Activated gamma-delta T cell (primary cell): Measurements from ENCODE around the gene DDI2.
"Not testable (repeated sequence)": the region's sequence is repeated elsewhere in the genome, so short reads cannot be mapped to it uniquely, and the experiment has no call there.

Experiments used
- DNase-seq: peaks from one replicate; lab custom pipeline; 2025; lab: John Stamatoyannopoulos, UW
- total RNA-seq, 2 donors: gene quantifications; one replicate each; lab custom pipeline; 2026; lab: John Stamatoyannopoulos, UW

The DDI2 gene
- total RNA-seq = 174 to 185 reads per million in 2 donors

DNA sequence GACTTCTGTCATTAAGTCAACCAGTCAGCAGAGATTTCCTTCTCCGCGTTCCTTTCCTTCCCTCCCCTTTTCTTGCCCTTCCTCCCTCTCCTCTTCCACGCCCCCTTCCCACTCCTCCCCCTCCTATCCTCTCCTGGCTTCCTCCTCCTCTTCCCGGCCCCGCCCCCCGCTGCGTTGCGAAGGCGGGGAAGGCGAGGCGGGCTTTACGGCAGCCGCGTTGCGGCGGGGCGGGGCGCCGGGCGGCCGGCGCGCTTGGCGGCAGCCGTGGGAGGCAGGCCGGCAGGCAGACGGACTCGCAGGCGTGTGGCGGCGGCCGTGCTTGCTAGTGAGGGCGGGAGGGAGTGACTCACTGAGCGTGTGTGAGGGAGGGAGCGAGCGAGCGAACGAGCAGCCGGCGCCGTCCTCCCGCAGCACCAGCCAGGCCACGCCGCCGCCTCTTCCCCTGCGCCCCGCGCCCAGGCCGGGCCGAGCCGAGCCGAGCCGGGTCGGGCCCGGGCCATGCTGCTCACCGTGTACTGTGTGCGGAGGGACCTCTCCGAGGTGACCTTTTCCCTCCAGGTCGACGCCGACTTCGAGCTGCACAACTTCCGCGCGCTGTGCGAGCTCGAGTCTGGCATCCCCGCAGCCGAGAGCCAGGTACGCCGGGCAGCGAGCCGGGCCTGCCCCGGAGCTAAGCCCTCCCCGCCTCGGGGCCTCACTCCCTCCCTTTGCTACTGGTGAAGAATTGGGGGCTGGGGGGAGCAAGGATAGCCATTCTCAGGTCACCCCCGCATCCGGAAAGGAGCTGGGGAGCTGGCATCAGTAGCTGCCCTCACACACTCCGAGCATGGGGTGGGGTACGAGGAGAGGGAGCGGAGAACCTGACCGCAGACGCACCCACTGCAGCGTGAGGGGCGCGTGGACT, at the start of gene DDI2:
DDI2 (plus strand) TSS at position 286 of the 904 bp plus-strand sequence; CDS start at position 499, 213 bp downstream.
- DNase-seq = peak; percentile 95

- DNase-seq = no peak
These were observed 48.7 kb upstream of the DDI2 start for GRCh38 chr1:15568387-15569073.

DNA sequence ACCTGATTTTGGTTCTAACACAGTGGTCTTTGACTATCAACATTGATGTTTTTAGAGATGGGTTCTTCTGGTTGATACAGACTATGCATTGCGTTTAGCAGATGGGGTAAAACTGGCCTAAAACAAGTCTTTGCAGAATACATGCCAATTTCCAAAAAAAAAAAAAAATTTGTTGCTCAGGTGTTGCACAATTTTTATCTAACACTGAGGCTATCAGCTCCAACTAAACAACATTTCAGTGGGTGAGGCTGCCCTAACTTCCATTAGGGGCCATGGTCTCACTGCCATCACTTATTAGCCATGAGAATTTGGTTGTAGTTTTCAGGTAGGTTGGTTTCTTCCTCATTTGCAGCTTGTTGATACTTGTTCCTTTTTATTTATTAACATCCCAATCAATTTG, 46.4 kb upstream of the DDI2 start:
- DNase-seq = no peak

GRCh38 chr1:15571266-15571665, 46.0 kb upstream of the DDI2 start:
- no peak for DNase-seq

DNA sequence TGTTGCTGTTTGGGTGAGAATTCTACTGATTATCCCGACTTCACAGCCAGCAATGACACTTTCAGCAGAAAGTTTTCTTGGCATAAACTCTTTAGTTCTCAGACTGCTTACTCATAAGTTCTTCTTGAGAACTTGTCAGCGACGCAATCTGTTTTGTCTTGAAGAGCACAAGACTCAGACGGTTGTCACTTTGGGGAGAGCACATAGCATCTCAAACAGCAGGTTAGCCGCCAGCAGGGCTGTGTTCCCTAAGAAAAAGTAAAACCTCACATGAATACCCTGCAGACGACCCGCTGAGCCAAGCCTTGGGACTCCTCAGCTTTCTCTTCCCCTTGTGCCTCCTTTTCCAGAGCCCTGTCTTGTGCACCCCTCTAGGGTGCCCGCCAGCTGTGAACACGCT, 43.8 kb upstream of the DDI2 start:
- no peak for DNase-seq

- DNase-seq = no peak
These were observed 42.5 kb upstream of the DDI2 start for GRCh38 chr1:15574741-15575140.

DNA sequence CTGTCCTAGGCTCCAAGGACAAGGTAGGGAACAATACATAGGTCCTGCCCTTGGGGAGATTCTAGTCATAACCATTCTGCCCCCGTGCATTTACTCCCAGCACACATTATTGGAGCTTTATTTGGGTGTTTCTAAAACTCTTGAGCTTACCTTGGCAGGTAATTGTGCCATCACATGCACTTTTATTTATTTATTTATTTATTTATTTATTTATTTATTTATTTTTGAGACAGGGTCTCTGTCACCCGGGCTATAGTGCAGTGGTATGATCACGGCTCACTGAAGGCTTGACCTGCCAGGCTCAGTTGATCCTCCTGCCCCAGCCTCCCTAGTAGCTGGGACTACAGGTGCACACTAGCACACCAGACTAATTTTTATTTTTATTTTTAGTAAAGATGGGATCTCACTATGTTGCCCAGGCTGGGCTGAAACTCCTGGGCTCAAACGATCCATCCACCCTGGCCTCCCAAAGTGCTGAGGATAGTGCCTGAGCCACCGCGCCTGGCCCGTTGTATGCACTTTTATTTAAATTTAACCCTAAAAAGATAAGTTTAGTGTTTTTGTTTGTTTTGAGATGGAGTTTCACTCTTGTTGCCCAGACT, 41.6 kb upstream of the DDI2 start:
- DNase-seq = no peak

GRCh38 chr1:15577691-15578090, 39.6 kb upstream of the DDI2 start:
- no peak for DNase-seq

- DNase-seq = no peak
These were observed 38.2 kb upstream of the DDI2 start for GRCh38 chr1:15578921-15579682.

DNA sequence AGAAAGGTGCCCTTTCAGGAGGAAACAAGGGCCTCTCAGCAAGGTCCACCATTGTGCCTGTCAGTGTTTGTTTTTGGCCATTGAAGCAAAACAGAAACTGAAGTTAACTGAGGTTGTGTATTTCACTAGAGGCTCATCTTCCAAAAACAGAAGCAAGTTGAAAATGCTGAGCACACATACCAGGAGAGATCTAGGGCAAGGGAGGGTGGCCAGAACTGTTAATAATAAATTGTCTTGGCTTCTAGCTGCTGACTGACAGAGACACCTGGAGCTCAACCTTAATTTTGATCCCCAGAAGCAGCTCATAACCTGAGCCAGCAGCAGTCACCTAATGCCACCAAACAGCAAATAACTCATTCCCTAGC, 37.6 kb upstream of the DDI2 start:
- DNase-seq = no peak

DNA sequence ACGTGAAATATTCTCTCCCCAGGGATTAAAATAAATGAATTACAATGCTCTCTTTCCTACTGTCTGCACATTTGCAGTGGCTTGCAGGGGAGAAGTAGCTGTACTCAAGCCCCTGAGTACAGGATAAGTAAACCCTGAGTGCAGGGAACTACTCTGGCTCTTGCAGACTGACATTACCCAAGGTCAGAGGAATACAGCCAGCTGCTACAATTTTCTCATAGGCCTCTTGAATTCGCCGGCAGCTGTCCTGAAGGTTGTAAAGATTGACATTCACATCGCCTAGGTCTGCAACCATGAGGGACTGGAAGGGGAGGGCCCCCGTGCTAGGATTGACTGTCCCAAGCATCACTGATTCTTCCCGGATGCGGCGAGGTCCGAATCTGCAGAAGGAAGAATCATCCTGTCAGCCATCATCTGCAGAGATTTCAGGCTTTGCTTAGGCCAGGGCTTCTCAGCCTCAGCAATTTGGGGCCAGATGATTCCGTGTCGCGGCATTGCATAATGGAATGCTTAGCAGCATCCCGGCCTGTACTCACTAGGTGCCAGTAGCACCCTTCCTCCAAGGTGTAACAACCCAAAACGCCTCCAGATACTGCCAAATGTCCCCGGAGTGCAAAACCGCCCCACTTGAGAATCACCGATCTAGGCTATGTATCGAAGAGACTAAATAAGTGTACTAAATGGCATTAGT, 34.1 kb upstream of the DDI2 start:
- DNase-seq = no peak

GRCh38 chr1:15584489-15585363, 32.5 kb upstream of the DDI2 start, which contains the start of gene AGMAT:
TSS of gene AGMAT (minus strand) at chr1:15585051. CDS start at chr1:15584967, 84 bp downstream.
- peak; percentile 33 for DNase-seq

- no peak for DNase-seq
These were observed 25.0 kb upstream of the DDI2 start for GRCh38 chr1:15592285-15592684.

GRCh38 chr1:15595809-15596617, 21.2 kb upstream of the DDI2 start:
- DNase-seq = no peak

DNA sequence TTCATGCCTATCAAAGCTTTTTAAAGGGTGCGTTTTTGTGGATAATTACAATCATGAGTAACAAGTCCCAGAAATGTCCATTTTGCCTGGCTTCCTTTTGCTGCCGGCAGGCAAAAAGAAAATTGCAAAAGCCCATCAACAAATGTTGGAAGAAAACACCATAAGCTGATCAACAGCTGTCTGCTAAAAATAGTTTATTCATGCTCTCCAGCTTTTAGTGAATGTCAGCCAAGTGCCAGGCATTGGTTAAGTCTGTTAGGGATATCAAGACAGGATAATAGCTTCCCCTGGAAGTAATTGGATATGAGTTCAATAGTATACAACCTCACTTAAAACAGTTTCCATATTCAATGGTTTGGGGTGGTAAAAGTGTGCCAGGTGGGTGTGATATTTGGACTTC, 18.8 kb upstream of the DDI2 start:
- DNase-seq = no peak

DNA sequence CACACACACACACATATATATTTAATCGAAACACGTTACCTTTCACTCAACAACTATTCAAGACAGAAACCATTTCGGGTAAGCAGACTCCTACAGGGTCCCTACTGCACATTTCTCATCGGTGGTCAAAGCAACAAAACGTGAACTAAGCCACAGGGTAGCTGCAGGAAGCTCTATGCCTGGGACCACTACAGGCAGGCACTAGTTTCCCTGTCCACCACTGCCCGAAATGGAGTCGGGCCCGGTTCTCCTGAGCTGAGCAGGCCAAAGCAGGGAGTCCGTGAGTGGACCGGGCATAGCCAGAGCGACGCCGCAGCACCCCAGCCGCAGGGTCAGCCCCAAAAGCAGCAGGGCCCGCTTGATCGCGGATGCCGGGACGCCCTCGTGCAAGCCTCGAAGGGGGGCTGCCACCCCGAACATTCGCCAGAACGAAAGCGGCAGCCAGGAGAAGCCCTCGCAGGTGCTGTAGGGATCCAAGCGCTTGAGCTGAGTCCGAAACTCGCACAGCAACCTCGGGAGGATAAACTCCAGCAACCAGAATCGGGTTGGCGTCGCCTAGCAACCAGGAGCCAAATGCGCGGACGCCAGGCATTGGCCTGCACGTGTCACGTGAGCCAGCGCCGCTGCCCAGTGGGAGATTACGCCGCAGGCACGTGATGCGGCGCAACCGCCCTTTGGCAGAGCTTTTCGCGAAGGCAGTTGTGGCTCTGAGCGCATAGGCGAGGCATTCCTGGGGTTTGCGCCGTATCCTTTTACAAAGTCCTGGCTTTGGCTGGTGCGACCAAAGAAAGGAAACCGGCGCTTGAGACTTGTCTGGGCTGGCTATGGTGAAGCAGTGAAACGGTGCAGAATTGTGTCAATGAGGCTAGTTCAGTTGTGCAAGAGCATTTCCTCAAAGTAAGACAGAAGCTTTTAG, 13.9 kb upstream of the DDI2 start:
- peak; percentile 78 for DNase-seq

DNA sequence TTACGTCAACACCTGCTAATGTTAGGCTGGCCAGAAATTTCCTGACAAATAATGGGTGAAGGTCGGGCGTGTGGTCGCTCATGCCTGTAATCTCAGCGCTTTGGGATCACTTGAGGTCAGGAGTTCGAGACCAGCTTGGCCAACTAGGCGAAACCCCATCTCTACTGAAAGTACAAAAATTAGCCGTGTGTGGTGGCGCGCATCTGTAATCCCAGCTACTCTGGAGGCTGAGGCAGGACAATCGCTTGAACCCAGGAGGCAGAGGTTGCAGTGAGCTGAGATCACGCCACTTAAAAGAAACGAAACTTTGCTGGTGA, 13.3 kb upstream of the DDI2 start:
- DNase-seq = not testable (repeated sequence)

DNA sequence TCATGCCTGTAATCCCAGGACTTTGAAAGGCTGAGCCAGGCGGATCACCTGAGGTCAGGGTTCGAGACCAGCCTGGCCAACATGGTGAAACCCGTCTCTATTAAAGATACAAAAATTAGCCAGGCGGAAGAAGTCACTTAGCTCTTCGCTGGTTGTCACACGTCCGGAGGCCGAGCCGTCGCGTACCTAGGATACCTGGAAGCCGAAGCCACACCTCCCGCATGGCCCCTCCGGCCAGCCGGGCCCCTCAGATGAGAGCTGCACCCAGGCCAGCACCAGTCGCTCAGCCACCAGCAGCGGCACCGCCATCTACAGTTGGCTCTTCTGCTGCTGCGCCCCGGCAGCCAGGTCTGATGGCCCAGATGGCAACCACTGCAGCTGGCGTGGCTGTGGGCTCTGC, 12.9 kb upstream of the DDI2 start:
- DNase-seq = not testable (repeated sequence)
